H9 (cell line): ENCODE measurements around the gene CD93. TPM values are rescaled to one million over a fixed set of nuclear protein-coding genes. Genes with fewer than 3 reads are reported as not detected.
A peak's percentile ranks its signal among the peaks of the same experiment; 100 is the strongest.

Source experiments
- DNase-seq: peaks from one replicate; pipeline ENCODE4 v3.0.0-alpha.2; 2017
- H2AFZ ChIP-seq: one replicate; pipeline ENCODE4 v1.6.1; 2013; ENCODE audit warnings: mild to moderate bottlenecking, low read length, control low read depth, moderate library complexity
- H2AK5ac ChIP-seq: 2 replicates; pipeline ENCODE4 v1.6.1; 2013; ENCODE audit warnings: low read length, control low read depth, mixed read lengths; ENCODE audit not compliant: insufficient read length
- H2BK120ac ChIP-seq: one replicate; pipeline ENCODE4 v1.6.1; 2013; ENCODE audit warnings: low read depth, mild to moderate bottlenecking, low read length, control low read depth, inconsistent platforms; ENCODE audit not compliant: poor library complexity, severe bottlenecking
- H2BK12ac ChIP-seq: 2 replicates; pipeline ENCODE4 v1.6.1; 2013; ENCODE audit warnings: low read length, control low read depth, mixed read lengths, low read depth; ENCODE audit not compliant: insufficient read length
- H2BK15ac ChIP-seq: 2 replicates; pipeline ENCODE4 v1.6.1; 2013; ENCODE audit warnings: low read depth, low read length, control low read depth
- H2BK20ac ChIP-seq: one replicate; pipeline ENCODE4 v1.6.1; 2013; ENCODE audit warnings: low read depth, mild to moderate bottlenecking, low read length, control low read depth, inconsistent platforms; ENCODE audit not compliant: poor library complexity, severe bottlenecking
- H2BK5ac ChIP-seq: 2 replicates; pipeline ENCODE4 v1.6.1; 2013; ENCODE audit warnings: low read length, control low read depth, mixed read lengths; ENCODE audit not compliant: insufficient read length
- H3K14ac ChIP-seq: 2 replicates; pipeline ENCODE4 v1.6.1; 2013; ENCODE audit warnings: low read length, control low read depth; ENCODE audit not compliant: insufficient read depth
- H3K18ac ChIP-seq: 2 replicates; pipeline ENCODE4 v1.6.1; 2013; ENCODE audit warnings: low read depth, mild to moderate bottlenecking, mixed read lengths, low read length, control low read depth; ENCODE audit not compliant: insufficient read length
- H3K23ac ChIP-seq: 2 replicates; pipeline ENCODE4 v1.6.1; 2013; ENCODE audit warnings: low read length, control low read depth, mixed read lengths, low read depth; ENCODE audit not compliant: insufficient read length
- H3K23me2 ChIP-seq: 2 replicates; pipeline ENCODE4 v1.6.1; 2013; ENCODE audit warnings: low read depth, mild to moderate bottlenecking, mixed read lengths, low read length, control low read depth; ENCODE audit not compliant: insufficient read length, poor library complexity, severe bottlenecking
- H3K27ac ChIP-seq: 2 replicates; pipeline ENCODE4 v1.5.1; 2013; ENCODE audit warnings: low read length, control low read depth, mixed read lengths, low read depth; ENCODE audit not compliant: insufficient read length
- H3K27me3 ChIP-seq: 2 replicates; pipeline ENCODE4 v1.6.1; 2013; ENCODE audit warnings: low read length, control low read depth, inconsistent platforms; ENCODE audit not compliant: insufficient read depth
- H3K4ac ChIP-seq: 2 replicates; pipeline ENCODE4 v1.6.1; 2013; ENCODE audit warnings: low read depth, mild to moderate bottlenecking, control low read depth, inconsistent platforms, low read length, moderate library complexity
- H3K4me1 ChIP-seq: 2 replicates; pipeline ENCODE4 v1.6.1; 2013; ENCODE audit warnings: low read length, control low read depth, inconsistent platforms; ENCODE audit not compliant: insufficient read depth
- H3K4me2 ChIP-seq: 2 replicates; pipeline ENCODE4 v1.6.1; 2013; ENCODE audit warnings: low read length, control low read depth, mixed read lengths; ENCODE audit not compliant: insufficient read length, insufficient read depth
- H3K56ac ChIP-seq: 2 replicates; pipeline ENCODE4 v1.6.1; 2013; ENCODE audit warnings: low read depth, mild to moderate bottlenecking, mixed read lengths, low read length, control low read depth; ENCODE audit not compliant: insufficient read length
- H3K79me1 ChIP-seq: 2 replicates; pipeline ENCODE4 v1.6.1; 2013; ENCODE audit warnings: low read depth, mild to moderate bottlenecking, moderate library complexity, low read length, control low read depth, inconsistent platforms; ENCODE audit not compliant: insufficient read depth, poor library complexity, severe bottlenecking
- H3K79me2 ChIP-seq: 2 replicates; pipeline ENCODE4 v1.6.1; 2013; ENCODE audit warnings: low read length, control low read depth, inconsistent platforms; ENCODE audit not compliant: insufficient read depth
- H3K9ac ChIP-seq: 2 replicates; pipeline ENCODE4 v1.6.1; 2013; ENCODE audit warnings: low read length, control low read depth, mixed read lengths; ENCODE audit not compliant: insufficient read length; ENCODE audit errors: extremely low read depth
- H3K9me3 ChIP-seq: one replicate; pipeline ENCODE4 v1.6.1; 2013; ENCODE audit warnings: low read depth, low read length, inconsistent platforms; ENCODE audit not compliant: control insufficient read depth
- H3T11ph ChIP-seq: one replicate; pipeline ENCODE4 v1.6.1; 2013; ENCODE audit warnings: mild to moderate bottlenecking, low read length, control low read depth, inconsistent platforms
- H4K20me1 ChIP-seq: one replicate; pipeline ENCODE4 v1.6.1; 2013; ENCODE audit not compliant: control insufficient read depth, insufficient read length, insufficient read depth
- H4K5ac ChIP-seq: 2 replicates; pipeline ENCODE4 v1.6.1; 2013; ENCODE audit warnings: low read depth, mild to moderate bottlenecking, mixed read lengths, low read length, control low read depth; ENCODE audit not compliant: insufficient read length
- H4K8ac ChIP-seq: replicated peaks from 2 replicates; pipeline ENCODE4 v1.6.1; 2013; ENCODE audit warnings: low read length, control low read depth, mixed read lengths, low read depth; ENCODE audit not compliant: insufficient read length
- H4K91ac ChIP-seq: 2 replicates; pipeline ENCODE4 v1.6.1; 2013; ENCODE audit warnings: low read depth, mild to moderate bottlenecking, moderate library complexity, mixed read lengths, low read length, control low read depth; ENCODE audit not compliant: insufficient read length
- H3K27ac Mint-ChIP-seq, 3 experiments: 2 replicates in 2 of 3; 3 replicates in 1 of 3; pipeline ENCODE4 v1.8.0; 2020 to 2021; ENCODE audit warnings: mixed read lengths in 3 of 3, mild to moderate bottlenecking in 1 of 3, moderate library complexity in 1 of 3
- H3K27me3 Mint-ChIP-seq: 2 replicates; pipeline ENCODE4 v1.8.0; 2021; ENCODE audit warnings: low read depth, mild to moderate bottlenecking, moderate library complexity, mixed read lengths
- H3K36me3 Mint-ChIP-seq, 3 experiments: 2 replicates in 2 of 3; 3 replicates in 1 of 3; pipeline ENCODE4 v1.8.0; 2020 to 2021; ENCODE audit warnings: low read depth in 3 of 3, mixed read lengths in 3 of 3; ENCODE audit not compliant: insufficient read depth in 1 of 3
- H3K4me1 Mint-ChIP-seq, 2 experiments: 2 replicates each; pipeline ENCODE4 v1.8.0; 2020; ENCODE audit warnings: mixed read lengths in 2 of 2
- H3K4me3 Mint-ChIP-seq, 2 experiments: 2 replicates in 1 of 2; 3 replicates in 1 of 2; pipeline ENCODE4 v1.8.0; 2020 to 2021; ENCODE audit warnings: mild to moderate bottlenecking in 2 of 2, mixed read lengths in 2 of 2, moderate library complexity in 1 of 2
- H3K9me3 Mint-ChIP-seq, 2 experiments: 2 replicates in 1 of 2; 3 replicates in 1 of 2; pipeline ENCODE4 v1.8.0; 2020; ENCODE audit warnings: mild to moderate bottlenecking in 2 of 2, mixed read lengths in 2 of 2, moderate library complexity in 1 of 2
- CTCF ChIP-seq: fragments of 200-600 bp; sonication (generic); conservative IDR thresholded peaks from 3 replicates; pipeline ENCODE4 v1.8.0; 2021; ENCODE audit warnings: antibody characterized with exemption, mild to moderate bottlenecking
- WGBS: extraction: QIAGEN DNeasy Blood & Tissue Kit; methylation state at CpG from one replicate; pipeline ENCODE4 v1.1.7; 2013; ENCODE audit warnings: missing lambda C conversion rate, low lambda C conversion rate, mixed read lengths; ENCODE audit not compliant: insufficient read length; ENCODE audit errors: extremely low coverage; 5-methylcytosine and 5-hydroxymethylcytosine counted together
- total RNA-seq: library from RNA; stranded (reverse); gene quantifications from 2 replicates; pipeline ENCODE4 v1.2.1, GENCODE V29; 2021

Gene CD93
- total RNA-seq, 1 experiment from 2014 or later, result not detected

GRCh38 chr20:23082846-23083552 lies 3.1 kb downstream of the CD93 start:
- Histone ChIP-seq H3K23ac (no peak overlapping the region), H4K91ac (no peak overlapping the region), H3K9me3 (no peaks in the 10 kb centered on the region), H4K20me1 (no peaks in the 10 kb centered on the region), H3K14ac (no peak overlapping the region), H3K18ac (no peak overlapping the region), H2BK12ac (no peak overlapping the region), H3K27me3 (no peaks in the 10 kb centered on the region), H3T11ph (no peak overlapping the region), H3K27ac (no peak overlapping the region), H3K23me2 (no peaks in the 10 kb centered on the region), H2AK5ac (no peak overlapping the region), H3K4me2 (no peak overlapping the region), H3K9ac (no peak overlapping the region), H3K79me2 (no peaks in the 10 kb centered on the region), H2BK5ac (no peak overlapping the region), H2BK120ac (no peak overlapping the region), H3K79me1 (no peaks in the 10 kb centered on the region), H3K4me1 (no peaks in the 10 kb centered on the region; the same call in 1 of the 2 replicates), H2BK15ac (no peak overlapping the region), H3K56ac (no peak overlapping the region), H2AFZ (no peak overlapping the region), H3K4ac (no peak overlapping the region), H2BK20ac (no peak overlapping the region), H4K8ac (no peak overlapping the region), H4K5ac (no peak overlapping the region)
- peak; percentile 48 for DNase-seq
- Mint-ChIP-seq H3K27me3 (peaks cover 4% of the 10 kb centered on the region; the same call in 1 of the 2 replicates), H3K27ac (no peak overlapping the region; a peak in 1 of 7 replicates), H3K9me3 (no peaks in the 10 kb centered on the region), H3K4me1 (peaks cover 17 to 20% of the 10 kb centered on the region in 2 experiments), H3K4me3 (no peak overlapping the region), H3K36me3 (no peaks in the 10 kb centered on the region)
- TF ChIP-seq CTCF, result no peak
- WGBS, result no CpG with 5 or more reads among the region's 9 CpGs
